Type B pancreatic cell (in vitro differentiated cells): ENCODE measurements around the gene THSD4. TPM values are rescaled to one million over a fixed set of nuclear protein-coding genes. Genes with fewer than 3 reads are reported as not detected.

ENCODE experiments used
- DNase-seq: peaks from one replicate; pipeline ENCODE4 v3.0.0; 2021; ENCODE audit warnings: mixed read lengths; ENCODE audit not compliant: unreplicated experiment; ENCODE audit errors: extremely low spot score
- H3K27ac Mint-ChIP-seq: 2 replicates; pipeline ENCODE4 v1.8.0; 2021; ENCODE audit warnings: mild to moderate bottlenecking, mixed read lengths
- H3K27me3 Mint-ChIP-seq: 2 replicates; pipeline ENCODE4 v1.8.0; 2021; ENCODE audit warnings: mixed read lengths
- H3K36me3 Mint-ChIP-seq: 2 replicates; pipeline ENCODE4 v1.8.0; 2021; ENCODE audit warnings: mixed read lengths
- H3K4me1 Mint-ChIP-seq: one replicate; pipeline ENCODE4 v1.8.0; 2021; ENCODE audit warnings: mixed read lengths; ENCODE audit not compliant: unreplicated experiment
- H3K4me3 Mint-ChIP-seq: 2 replicates; pipeline ENCODE4 v1.8.0; 2021; ENCODE audit warnings: mild to moderate bottlenecking, mixed read lengths
- H3K9me3 Mint-ChIP-seq: 2 replicates; pipeline ENCODE4 v1.8.0; 2021; ENCODE audit warnings: mixed read lengths
- total RNA-seq: library from RNA; stranded (reverse); gene quantifications from 2 replicates; pipeline ENCODE4 v1.2.1, GENCODE V29; 2021; ENCODE audit warnings: low replicate concordance
- TF ChIP-seq, protein P1 (sequence below): fragments of 200-600 bp; sonication (generic); conservative IDR thresholded peaks from 2 replicates; pipeline ENCODE4 v1.5.0; 2021; ENCODE audit warnings: antibody characterized with exemption, mild to moderate bottlenecking

Gene THSD4
- total RNA-seq, 1 donor from 2014 or later = 43.3 TPM

GRCh38 chr15:71151081-71151480 is 35.8 kb downstream of the THSD4 start:
- DNase-seq = no peak
- TF ChIP-seq, protein P1, sequence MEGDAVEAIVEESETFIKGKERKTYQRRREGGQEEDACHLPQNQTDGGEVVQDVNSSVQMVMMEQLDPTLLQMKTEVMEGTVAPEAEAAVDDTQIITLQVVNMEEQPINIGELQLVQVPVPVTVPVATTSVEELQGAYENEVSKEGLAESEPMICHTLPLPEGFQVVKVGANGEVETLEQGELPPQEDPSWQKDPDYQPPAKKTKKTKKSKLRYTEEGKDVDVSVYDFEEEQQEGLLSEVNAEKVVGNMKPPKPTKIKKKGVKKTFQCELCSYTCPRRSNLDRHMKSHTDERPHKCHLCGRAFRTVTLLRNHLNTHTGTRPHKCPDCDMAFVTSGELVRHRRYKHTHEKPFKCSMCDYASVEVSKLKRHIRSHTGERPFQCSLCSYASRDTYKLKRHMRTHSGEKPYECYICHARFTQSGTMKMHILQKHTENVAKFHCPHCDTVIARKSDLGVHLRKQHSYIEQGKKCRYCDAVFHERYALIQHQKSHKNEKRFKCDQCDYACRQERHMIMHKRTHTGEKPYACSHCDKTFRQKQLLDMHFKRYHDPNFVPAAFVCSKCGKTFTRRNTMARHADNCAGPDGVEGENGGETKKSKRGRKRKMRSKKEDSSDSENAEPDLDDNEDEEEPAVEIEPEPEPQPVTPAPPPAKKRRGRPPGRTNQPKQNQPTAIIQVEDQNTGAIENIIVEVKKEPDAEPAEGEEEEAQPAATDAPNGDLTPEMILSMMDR = no peak
- peaks cover 7% of the 10 kb centered on the region for H3K36me3 Mint-ChIP-seq
- no peak overlapping the region for H3K4me3 Mint-ChIP-seq
- H3K4me1 Mint-ChIP-seq = peaks cover 11% of the 10 kb centered on the region
- no peaks in the 10 kb centered on the region for H3K27me3 Mint-ChIP-seq
- H3K9me3 Mint-ChIP-seq = no peaks in the 10 kb centered on the region
- no peak overlapping the region for H3K27ac Mint-ChIP-seq

DNA sequence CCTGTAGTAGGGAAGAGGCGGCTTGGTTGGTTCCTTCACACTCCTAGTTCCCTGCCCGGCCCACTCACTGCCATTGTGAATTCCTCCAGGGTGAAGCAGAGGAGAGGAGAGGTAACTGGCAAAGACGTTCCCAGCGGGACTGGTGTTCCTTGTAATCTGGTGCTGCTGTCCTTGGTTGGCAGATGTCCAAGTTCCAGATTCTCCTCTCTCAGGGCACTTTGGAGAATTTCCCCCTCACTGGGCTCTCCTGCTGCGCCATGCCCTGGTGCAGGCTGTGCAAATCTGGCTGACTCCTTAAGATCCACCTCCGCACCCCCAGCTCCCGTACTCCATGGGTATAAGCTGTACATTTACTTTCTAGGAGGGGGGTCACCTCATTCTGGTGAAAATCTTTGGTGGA is 37.3 kb downstream of the THSD4 start:
- Mint-ChIP-seq H3K36me3 (peaks cover 10% of the 10 kb centered on the region), H3K27ac (no peak overlapping the region), H3K9me3 (no peaks in the 10 kb centered on the region), H3K27me3 (no peaks in the 10 kb centered on the region), H3K4me3 (no peak overlapping the region), H3K4me1 (peaks cover 11% of the 10 kb centered on the region)
- TF ChIP-seq, protein P1 = no peak
- DNase-seq = no peak

- TF ChIP-seq, protein P1 = no peak
- Mint-ChIP-seq H3K27ac (no peak overlapping the region), H3K4me1 (peaks cover 11% of the 10 kb centered on the region), H3K36me3 (peaks cover 12% of the 10 kb centered on the region), H3K9me3 (no peaks in the 10 kb centered on the region), H3K27me3 (no peaks in the 10 kb centered on the region), H3K4me3 (no peak overlapping the region)
- no peak for DNase-seq
These were observed 38.7 kb downstream of the THSD4 start for GRCh38 chr15:71153823-71154524.

DNA sequence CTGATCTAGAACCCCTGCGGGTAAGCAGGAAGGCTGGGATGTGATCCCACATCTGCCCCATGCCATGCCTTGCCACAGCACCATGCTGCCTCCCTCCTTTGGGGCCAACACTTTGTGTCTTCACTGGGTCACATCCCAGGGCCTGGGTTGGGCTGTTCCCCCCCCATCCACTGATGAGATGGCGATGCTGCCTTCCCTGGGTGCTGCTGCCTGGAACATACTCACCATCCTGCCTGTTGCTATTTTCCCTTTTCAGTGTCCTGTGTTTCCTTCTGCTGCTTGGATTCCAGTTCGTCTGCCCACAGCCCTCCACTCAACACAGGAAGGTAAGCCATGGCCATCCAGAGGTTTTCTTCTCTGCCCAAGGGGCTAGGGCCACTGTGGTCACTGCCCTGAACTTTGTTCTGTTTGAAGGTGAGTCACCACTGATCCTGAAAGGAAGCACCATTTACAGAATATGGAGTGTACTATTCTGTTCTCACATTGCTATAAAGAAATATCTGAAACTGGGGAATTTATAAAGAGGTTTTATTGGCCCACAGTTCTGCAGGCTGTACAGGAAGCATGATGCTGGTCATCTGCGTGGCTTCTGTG is 39.4 kb downstream of the THSD4 start:
- peaks cover 7% of the 10 kb centered on the region for H3K4me1 Mint-ChIP-seq
- DNase-seq = no peak
- H3K27me3 Mint-ChIP-seq = no peaks in the 10 kb centered on the region
- no peak overlapping the region for H3K27ac Mint-ChIP-seq
- TF ChIP-seq, protein P1 = no peak
- H3K4me3 Mint-ChIP-seq = no peak overlapping the region
- peaks cover 12% of the 10 kb centered on the region for H3K36me3 Mint-ChIP-seq
- H3K9me3 Mint-ChIP-seq = no peaks in the 10 kb centered on the region

DNA sequence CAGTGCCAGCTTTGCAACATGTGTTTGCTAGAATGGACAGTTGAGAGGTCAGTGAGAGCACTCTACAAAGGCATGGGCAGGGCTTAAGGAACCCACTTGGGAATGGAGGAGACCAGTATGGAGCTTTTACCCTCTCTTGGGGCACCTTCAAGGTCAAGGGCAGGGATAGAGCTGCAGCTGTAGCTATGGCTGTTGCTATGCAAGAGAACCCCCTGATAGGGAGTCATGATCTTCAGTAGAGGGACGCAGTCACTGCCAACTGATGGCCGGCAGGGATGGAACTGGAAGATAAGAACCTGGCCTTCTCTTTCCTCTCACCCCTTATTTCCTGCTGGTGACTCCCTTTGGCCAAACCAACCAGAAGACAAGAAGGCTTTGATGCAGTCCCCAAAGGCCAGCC is 40.3 kb downstream of the THSD4 start:
- no peak overlapping the region for H3K27ac Mint-ChIP-seq
- DNase-seq = no peak
- H3K27me3 Mint-ChIP-seq = no peaks in the 10 kb centered on the region
- TF ChIP-seq, protein P1 = no peak
- H3K4me1 Mint-ChIP-seq = no peaks in the 10 kb centered on the region
- no peaks in the 10 kb centered on the region for H3K9me3 Mint-ChIP-seq
- no peak overlapping the region for H3K4me3 Mint-ChIP-seq
- H3K36me3 Mint-ChIP-seq = peaks cover 12% of the 10 kb centered on the region
